HL-60/S4 treated with phorbol 12-myristate 13-acetate at 8.2 ng/mL for 4 days and 3 days (cell line): ENCODE results near the gene TEX53.

Experiments used
- in situ Hi-C: fragments of 300-500 bp; cut with MboI; formaldehyde crosslinking; loops from 2 replicates; pipeline ENCODE4 v1.15.0; 2022; ENCODE audit warnings: low sequenced_read_pairs

Gene TEX53

DNA sequence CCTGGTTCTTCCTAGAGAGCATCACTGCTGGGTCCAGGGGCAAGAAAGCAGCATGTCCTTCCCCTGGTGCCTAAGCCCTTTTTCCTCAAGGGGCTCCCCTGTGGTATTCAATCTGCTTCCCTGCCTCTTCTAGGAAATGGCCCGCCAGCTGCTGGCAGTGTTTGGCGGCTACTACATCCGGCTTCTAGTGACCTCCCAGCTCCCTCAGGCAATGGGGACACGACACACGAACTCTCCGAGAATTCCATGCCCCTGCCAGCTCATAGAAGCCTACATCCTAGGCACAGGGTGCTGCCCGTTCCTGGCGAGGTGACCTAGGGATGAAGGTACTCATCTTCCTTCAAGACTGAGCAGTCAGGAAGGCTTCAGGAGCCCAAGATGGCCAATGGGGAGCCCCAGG lies 14.6 kb downstream of the TEX53 start:
- in situ Hi-C loops, result loop anchor here (10.0 kb wide), 1 partner anchor 208 kb away; no protein-coding TSS in a partner anchor

DNA sequence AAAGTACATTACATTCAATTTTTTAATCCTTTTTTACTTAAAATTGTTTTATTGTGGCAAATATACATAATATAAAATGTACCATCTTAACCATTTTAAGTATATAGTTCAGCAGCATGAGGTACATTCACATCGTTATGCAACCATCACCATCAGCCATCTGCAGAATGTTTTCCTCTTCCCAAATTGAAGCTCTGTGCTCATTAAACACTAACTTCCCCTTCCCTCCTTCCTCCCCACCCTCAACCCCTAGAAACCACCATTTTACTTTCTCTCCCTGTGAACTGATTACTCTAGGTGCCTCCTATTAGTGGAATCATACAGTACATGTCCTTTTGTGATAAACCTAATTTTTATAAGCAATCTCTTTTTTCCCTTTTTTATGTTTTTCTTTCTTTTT lies 15.6 kb downstream of the TEX53 start:
- in situ Hi-C loops, result loop anchor here (10.0 kb wide), 1 partner anchor 207 kb away; no protein-coding TSS in a partner anchor

DNA sequence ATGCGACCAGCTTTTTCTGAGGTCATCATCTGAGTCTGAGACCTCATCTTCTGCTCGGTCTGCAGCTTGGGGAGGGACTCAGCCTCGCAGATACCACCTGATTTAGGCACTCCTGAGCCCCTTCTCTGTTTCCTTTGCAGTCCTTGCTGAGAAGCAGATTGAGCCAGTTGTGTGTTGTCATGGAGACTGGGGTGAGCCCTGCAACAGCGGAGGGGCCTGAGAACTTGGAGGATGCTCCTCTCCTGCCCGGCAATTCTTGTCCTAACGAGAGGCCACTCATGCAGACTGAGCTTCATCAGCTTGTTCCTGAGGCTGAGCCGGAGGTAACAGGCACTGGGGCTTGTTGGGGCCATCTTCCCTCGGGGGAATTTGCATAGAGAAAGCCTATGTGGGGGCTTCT lies 19.2 kb downstream of the TEX53 start:
- in situ Hi-C loops, result no loop called here

DNA sequence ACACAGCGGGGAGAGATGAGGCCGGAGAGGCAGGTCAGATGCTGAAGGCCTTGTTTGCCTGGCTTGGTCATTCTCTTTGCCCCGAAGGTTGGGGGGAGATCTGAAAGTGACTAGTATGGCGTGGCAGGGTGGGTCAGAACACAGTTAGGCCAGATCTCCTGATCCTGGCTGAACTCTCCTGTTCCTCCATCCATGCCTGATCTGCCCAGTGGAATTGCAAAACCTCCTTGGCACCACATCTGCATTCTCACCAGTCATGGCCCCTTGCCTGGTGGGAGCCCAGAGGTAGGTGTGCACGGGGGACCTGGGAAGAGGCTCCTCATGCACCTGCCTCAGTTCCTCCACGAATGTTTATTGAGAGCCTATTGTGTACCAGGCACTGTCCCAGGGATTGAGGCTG lies 23.2 kb downstream of the TEX53 start:
- in situ Hi-C loops, result no loop called here

DNA sequence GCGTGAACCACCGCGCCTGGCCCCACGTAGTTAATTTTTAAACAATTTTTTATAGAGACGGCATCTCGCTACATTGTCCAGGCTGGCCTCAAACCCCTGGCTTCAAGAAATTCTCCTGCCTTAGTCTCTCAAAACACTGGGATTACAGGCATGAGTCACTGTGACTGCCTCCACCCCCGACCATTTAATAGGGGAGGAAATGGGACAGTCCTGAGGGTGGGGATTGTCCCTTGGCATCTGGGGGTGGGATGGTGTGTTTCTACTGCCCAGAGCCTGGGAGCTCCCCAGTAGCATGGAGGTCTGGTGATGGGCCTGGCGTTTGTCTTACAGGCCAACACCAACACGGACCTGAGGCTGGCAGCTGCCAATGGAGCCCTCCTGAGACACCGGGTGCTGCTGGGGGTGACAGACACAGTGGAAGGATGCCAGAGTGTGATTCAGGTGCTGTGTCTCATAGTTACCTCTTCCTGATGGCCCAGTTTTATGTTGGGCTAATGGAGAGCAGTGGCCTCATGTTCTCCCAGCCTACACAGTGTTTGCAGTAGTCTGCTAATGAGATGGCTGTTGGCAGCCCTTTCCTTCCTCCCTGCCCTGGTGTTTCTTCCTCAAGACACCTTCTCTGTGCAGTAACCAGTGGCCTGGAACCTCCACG lies 24.0 kb downstream of the TEX53 start:
- in situ Hi-C loops, result no loop called here

DNA sequence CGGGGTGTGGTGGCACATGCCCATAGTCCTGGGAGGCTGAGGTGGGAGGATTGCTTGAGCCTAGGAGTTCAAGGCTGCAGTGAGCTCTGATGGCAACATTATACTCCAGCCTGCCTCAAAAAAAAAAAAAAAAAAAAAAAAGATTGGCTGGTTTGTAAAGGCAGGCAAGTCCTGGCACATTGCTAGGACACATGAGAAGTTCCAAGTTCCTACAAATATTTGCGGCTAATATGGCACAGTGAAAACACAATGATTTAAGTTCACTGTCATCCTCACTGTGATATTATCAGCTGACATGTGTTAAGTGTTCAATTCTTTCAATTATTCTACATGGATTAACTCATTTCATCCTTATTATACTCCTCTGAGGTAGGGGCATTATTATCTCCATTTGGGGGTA lies 26.4 kb downstream of the TEX53 start:
- in situ Hi-C loops, result no loop called here

DNA sequence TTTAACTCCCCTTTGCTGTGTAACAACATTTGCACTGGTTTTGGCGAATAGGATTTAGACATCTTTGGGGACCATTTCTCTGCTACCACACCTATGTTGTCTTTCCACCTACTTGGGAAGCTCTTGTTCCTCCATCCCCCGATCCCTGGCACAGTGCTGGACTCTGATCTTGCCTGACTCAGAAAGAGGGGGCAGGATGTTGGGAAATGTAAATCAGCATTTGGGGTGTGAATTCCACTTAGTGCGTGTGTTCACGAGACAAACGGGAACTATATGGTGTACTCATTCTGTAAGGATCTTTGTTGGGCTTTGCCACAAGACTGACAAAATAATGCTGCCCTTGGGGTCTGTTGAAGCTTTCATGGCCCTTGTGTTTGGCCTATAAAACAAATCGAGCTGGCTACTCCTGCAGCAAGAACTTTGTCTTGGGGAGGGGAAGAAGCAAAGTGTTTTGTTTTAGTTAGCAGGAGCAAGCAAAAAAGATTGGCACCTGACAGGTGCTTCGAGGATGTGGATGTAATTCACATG lies 28.0 kb downstream of the TEX53 start:
- in situ Hi-C loops, result no loop called here

DNA sequence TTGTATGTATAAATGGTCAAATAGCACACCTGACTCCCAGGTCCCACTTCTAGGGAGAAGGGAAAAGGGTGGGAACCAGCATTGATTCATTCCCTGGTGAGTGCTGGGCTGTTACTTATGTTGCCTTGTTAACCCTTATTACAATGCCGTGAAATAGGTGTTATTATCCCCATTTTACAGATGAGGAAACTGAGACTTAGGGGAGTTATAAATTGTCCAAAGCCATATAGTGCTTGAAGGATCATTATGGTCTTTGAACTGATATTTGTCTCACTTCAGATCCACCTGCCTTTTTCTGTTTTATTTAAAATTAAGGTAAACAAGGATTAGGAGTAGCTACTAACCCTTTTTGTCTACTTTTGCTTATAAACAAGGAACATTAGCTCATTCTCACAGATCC lies 30.1 kb downstream of the TEX53 start:
- in situ Hi-C loops, result no loop called here

DNA sequence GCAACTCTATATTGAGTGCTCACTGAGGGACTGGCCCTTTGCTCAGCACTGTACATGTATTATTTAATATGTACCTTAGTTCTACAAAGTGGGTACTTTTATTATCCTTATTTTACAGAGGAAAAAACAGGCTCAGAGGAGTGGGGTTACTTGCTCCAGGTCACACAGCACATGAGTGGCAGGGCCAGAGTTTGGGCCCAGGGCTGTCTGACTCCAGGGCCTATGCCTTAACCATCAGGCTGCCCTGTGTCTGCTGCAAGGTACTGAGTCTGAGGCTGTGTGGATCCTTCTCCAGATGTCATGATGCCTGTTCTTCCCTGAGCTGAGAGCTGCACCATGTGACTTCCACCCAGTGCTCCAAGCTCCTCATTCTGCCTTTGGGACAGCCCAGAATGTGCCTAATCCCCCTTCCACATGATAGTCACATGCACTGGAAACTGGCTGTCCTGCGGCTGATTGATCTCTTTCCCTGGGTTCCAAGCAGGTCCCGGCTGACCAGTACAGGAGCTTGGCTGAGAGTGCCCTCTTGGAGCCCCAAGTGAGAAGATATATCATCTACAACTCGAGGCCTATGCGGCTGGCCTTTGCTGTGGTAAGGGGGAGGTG lies 31.1 kb downstream of the TEX53 start:
- in situ Hi-C loops, result no loop called here

DNA sequence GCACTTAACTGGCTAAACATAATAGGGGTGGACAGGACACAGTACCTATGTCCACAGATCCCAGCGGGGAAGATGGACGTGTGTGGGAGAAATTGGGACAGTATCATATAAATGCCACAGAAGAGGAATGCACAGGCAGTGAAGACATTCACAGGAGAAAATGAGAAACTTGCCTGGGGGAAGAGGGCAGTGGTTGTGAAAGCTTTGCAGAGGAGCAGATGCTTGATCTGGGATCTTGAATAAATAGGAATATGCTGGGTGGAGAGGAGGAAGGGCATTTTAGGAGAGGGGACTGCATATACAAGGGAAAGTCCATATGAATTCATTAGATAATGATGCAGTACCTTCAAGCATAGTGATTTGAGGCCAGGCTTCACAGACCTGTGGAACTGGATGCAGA lies 32.9 kb downstream of the TEX53 start:
- in situ Hi-C loops, result no loop called here

DNA sequence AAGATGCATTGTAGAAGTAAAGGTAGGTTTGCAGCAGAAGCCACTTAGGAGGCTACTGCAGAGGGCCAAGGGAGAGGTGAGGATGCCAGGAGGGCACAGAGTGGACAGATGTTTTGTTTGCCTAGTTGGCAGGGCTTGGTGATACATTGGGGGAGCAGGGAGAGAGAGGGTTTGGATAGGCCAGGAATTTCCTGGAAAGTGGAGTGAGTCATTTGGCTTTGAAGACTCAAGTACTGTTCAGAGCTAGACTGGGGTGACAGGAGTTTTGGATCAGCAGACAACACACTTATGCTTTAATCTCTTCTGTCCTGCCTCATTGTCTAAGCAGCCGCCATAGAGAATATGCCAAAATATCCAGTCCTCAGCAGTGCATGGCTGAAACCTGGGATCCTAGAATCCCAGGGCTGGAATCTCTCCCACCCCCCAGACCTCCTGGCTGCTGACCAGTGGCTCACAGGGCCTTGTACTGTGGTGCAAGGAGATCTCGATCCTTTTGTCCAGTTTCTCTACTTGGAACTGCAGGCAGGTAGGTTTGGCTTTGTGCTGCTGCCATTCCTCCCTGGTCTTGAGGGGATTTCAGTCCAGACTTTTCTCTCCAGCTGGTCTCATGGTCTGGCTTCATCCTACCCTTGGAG lies 35.5 kb downstream of the TEX53 start:
- in situ Hi-C loops, result no loop called here

DNA sequence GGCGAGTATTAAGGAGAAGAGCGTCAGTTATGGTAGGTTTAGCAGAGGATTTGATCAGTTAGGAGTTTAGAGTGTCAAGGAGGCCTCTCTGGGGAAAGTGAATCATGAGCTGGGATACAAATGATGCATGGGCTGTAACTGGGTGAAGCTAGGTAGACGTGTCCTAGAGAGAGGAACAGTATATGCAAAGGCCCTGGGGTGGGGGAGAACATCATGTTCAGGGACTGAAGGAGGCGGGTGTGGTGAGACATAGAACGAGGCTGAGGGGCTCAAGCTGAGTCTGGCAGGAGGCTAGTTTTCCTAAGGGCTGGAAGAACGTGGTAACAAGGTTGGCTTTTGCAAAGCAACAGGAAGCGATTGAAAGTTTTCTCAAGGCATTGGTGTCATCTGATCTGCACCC lies 36.0 kb downstream of the TEX53 start:
- in situ Hi-C loops, result no loop called here

DNA sequence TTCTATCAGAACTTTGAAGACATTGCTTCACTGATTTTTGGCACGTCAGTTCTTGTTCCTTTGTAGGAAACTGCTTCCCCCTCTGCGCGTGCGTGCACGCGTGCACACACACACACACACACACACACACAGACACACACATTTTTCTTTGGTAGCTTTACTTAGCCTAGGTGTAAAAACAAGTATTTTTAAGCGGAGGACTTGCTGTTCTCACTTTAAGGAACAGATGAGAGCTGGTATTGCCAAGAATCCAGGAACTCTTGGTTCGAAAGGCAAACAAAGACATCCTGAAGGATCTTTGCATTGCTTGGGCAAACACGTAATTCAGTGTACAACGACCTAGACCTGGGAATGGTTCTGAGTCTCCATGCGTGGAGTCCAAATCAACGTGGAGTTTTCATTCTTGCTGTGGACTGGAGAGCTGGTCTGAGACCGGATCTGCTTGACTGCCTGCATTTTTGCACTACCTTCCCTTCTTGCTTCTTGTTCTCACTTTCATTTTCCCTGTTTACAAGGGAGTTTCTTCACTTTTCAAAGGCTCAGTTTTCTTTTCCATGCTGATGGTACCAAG lies 38.3 kb downstream of the TEX53 start:
- in situ Hi-C loops, result no loop called here

DNA sequence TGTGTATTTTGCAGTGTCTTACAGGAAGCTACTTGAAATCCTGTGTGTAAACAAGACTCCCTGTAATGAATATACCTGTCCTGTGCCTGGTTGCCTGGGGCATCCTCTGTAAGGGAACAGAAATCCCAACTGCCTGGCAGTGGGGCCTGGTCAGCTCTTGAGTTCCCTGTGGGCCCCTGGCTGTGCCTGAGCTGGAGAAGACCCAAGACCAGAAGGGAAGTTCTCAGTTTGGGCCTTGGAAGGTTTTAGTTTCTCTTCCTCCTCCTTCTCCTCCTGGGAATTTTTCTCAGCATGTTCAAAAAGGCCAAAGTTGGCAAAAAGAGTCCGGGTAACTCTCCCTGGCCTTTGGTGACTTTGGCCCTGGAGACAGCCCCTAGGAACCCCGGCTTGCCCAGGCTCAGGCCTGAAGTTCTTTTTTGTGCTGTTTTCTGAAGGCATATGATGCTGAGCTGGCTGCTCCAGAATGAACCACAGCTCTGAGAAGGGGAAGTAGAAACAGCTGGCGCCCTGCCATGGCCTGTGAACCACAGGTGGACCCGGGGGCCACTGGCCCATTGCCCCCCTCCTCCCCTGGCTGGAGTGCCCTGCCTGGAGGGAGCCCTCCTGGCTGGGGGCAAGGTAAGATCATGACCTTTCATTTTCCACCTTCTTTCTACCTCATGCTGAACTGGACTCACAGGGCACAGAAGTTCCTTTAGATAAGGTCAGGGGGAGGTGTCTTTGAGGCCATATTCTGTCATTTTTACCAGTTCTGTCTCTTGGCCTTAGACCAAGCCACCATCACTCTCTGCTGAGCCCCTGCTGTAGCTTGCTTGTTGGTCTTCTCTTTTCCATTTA lies 40.7 kb downstream of the TEX53 start:
- in situ Hi-C loops, result no loop called here

DNA sequence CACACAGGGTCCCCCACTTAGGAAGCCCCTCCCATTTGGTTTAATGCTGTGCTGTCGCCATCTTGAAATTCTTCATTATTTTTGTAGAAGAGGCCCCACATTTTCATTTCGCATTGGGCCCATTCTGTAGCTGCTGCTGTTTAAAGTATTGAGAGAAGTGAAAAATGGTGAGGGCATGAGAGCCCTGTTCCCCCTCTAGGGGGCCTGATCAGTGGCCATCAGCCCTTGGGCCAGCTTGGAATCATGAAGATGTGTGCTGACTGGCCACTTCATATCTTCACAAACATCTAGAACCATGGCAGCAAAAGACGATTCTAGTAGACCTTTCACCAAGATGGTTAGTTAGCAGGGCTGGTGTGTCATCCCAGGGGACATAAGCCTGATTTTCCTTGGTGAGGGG lies 43.2 kb downstream of the TEX53 start:
- in situ Hi-C loops, result no loop called here

DNA sequence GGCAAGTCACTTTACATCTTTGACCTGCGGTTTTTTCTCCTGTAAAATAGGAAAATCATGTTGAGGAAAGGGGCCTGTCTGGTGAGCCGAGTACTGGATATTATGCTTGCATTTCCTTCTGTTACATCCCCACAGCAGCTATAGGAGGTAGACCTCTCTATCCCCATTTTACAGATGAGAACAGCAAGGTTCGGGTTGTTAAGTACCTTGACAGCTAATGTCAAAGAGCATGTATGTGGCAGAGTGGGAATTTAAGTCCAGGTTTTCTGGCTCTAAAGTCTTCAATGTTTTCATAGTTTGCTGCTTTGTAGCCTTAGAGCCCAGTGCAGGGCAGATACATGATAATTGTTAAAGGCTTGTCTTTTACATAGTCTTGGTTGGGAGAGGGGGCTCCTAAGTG lies 43.7 kb downstream of the TEX53 start:
- in situ Hi-C loops, result no loop called here

DNA sequence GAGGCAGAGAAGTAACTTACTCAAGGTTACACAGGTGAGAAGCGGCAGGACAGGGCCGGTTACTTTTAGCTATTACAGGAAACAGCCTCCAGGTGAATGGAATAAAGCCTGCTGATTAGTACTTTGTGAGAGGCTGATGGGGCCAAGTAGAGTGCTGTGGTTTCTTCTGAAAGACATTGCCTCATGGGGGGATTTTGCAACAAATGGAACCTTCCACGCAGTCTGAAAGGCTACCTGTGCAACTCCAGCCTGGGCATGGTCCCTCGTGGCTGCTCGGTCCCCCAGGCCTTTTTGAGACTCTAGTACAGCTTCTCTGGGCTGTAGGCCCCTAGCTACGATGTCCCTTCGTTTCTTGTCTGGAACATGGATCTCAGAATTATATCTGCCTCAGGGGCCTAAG lies 44.5 kb downstream of the TEX53 start:
- in situ Hi-C loops, result no loop called here

DNA sequence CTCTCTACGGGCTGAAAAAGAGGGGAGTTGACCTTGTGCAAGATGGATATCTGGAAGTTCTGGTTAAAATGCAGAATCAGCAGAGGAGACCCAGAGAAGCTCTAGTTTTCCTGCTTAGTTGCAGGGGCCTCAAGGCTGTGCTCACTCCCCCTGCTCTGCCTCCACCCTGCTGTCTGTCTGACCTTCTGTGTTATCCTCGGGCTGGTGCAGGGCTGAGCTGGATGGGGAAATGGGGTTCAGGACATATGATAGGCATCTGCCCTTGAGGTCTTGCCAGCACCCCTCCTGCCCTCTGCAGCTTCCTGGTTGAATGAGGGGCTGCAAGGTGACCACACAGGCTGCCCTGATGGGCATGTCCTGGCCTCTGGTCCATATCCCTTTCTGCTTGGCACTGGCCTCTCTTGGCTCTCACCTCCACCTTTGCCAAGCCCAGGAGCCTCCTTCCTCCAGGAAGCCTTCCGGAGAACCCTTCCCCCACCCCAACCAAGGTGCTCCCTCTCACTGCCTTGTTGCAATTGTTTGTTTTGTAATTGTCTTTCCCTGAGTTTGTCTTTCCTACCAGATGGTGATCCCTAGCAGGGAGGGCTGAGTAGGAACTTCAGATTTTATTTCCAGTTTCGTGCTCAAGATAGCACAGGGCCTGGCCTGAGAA lies 45.2 kb downstream of the TEX53 start:
- in situ Hi-C loops, result no loop called here

DNA sequence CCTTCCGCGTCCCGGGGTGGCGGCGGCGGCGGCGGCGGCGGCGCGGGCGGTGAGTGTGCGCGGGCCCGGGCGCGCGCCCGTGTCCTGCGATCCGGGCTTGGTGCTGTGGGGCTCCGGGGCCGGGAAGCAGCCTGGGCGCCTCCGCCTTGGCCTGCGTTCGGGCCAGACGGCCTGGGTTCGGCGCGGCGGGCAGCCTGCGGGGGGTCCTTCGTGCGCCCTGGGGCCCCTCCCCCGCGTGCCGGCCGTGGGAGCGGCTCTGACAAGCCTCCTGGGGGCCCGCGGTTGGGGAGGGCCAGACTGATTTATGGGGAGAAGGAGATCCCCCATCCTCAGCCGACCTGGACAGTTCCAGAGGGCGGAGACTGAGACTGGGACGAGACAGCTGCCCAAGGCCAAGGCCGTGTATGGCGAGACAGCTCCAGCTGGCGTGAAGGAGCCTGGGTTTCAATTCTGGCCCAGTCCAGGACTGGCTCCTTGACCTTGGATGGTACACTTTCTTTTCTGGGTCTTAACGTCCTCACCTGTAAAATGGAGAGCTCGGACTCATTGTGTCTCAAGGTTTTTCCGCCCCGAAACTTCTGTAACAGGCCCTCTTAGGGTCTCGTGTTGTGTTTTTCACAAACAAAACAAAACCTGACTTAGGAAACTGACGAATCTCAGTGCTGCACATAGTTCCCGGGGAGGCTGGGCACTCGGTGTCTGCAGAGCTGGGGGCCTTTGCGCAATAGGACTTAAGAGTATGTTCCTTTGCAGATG lies 45.9 kb downstream of the TEX53 start:
- in situ Hi-C loops, result no loop called here

DNA sequence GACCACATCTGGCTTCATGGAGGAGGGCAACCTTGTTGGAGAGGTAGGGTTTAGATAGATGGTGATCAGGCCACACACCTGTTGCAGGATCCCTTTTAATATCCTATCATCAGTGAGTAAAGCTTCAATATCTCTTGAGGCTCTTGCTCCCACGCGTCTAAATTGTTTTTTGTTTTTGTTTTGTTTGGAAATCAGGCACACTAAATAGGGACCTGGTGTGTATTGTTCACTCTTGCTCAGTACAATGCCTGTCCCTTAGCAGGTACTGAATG lies 49.1 kb downstream of the TEX53 start:
- in situ Hi-C loops, result no loop called here
